Omental fat pad (tissue), 4 donors: ENCODE measurements around the gene TFAP2A. TPM values are rescaled to one million over a fixed set of nuclear protein-coding genes. Genes with fewer than 3 reads are reported as not detected.

Experiments
- ATAC-seq: fragments of 150-250 bp; one replicate; pipeline ENCODE4 v1.9.1; 2016; ENCODE audit warnings: mild to moderate bottlenecking, moderate library complexity; ENCODE audit not compliant: low FRiP score
- DNase-seq: peaks from one replicate; pipeline ENCODE4 v3.0.0-alpha.2; 2019; ENCODE audit warnings: low spot score
- CTCF ChIP-seq, 3 donors: fragments of 450-650 bp; IDR thresholded peaks; one replicate each; pipeline ENCODE4 v1.5.1; 2016 to 2017; ENCODE audit warnings: antibody characterized with exemption in 3 of 3, mild to moderate bottlenecking in 3 of 3, moderate library complexity in 2 of 3
- total RNA-seq, 4 donors: library from RNA; depleted of rRNA; stranded (reverse); fragments of >200 nt; gene quantifications; one replicate each; pipeline ENCODE4 v1.1.0, GENCODE V29; 2016

The TFAP2A gene
- total RNA-seq, 4 donors from 2014 or later, result not detected

DNA sequence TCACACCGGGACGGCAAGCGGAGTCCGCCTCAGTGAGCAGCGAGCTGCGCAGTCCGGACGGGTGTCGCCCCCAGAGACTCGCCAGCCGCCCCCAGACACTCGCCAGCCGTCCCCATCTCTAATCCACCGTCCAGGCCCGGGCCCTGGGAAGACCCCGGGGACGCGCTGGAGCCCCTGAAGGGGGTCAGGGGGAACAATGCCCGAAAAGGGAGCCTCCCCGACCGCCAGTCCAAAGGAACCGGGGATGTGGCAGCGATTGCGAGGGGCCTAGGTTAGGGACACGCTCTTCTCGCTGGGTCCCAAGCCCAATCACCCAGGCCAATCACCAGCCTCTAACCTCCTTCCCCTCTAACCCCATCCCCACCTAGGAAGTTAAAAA lies 33.1 kb downstream of the TFAP2A start:
- DNase-seq (no peak), ATAC-seq (no peak)
- TF ChIP-seq CTCF (IDR thresholded peaks at IDR 0.05), result no peak

- DNase-seq (no peak), ATAC-seq (no peak)
- TF ChIP-seq CTCF (IDR thresholded peaks at IDR 0.05), result no peak
These were observed 33.6 kb downstream of the TFAP2A start for GRCh38 chr6:10381133-10381829.

- DNase-seq (no peak), ATAC-seq (no peak)
- no peak for TF ChIP-seq CTCF (IDR thresholded peaks at IDR 0.05)
These were observed 39.4 kb downstream of the TFAP2A start for GRCh38 chr6:10375391-10375969.

- ATAC-seq (no peak), DNase-seq (no peak)
- no peak for TF ChIP-seq CTCF (IDR thresholded peaks at IDR 0.05)
These were observed 41.1 kb downstream of the TFAP2A start for GRCh38 chr6:10373642-10374359.

GRCh38 chr6:10369896-10370295 lies 45.0 kb downstream of the TFAP2A start:
- ATAC-seq (no peak), DNase-seq (no peak)
- TF ChIP-seq CTCF (IDR thresholded peaks at IDR 0.05), result no peak

DNA sequence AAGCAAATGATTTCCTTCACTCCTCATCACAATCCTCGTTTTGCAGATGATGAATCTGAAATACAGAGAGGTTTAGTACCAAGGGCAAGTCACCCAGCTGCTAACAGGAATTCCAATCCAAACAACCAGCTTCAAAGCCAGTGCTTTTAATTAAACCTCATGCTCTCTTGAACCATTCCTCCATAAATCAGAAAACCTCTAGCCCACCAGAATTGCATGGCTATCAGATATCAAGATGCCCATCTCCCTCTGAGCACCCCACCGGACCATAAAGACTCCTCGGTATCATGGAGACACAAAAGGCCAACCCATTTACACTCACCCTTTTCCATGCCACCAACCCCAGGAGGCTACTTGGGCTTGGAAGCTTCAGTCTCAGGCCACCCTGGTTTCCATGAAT lies 46.0 kb downstream of the TFAP2A start:
- ATAC-seq, result no peak
- DNase-seq, result no peak
- no peak for TF ChIP-seq CTCF (IDR thresholded peaks at IDR 0.05)
